CD4-positive, alpha-beta memory T cell (primary cell): ENCODE measurements around the gene MBTD1. TPM values are rescaled to one million over a fixed set of nuclear protein-coding genes. Genes with fewer than 3 reads are reported as not detected.
"Not testable (repeated sequence)": the region's sequence is repeated elsewhere in the genome, so short reads cannot be mapped to it uniquely, and the experiment has no call there.

ENCODE experiments used
- CTCF ChIA-PET: fragments of 350-600 bp; sonication (Branson Sonifier 250); formaldehyde crosslinking; loops from one replicate; lab custom pipeline; 2021; ENCODE audit warnings: inconsistent platforms; ENCODE audit not compliant: partially characterized antibody; lab: Charles Lee
- POLR2A ChIA-PET: fragments of 350-600 bp; sonication (Branson Sonifier 250); formaldehyde crosslinking; loops from one replicate; lab custom pipeline; 2021; ENCODE audit not compliant: partially characterized antibody; lab: Charles Lee
- DNase-seq, 5 donors: peaks; one replicate each; pipeline versions ENCODE4 v3.0.0 to v3.0.0-alpha.2; 2020 to 2022; ENCODE audit warnings: mixed read lengths in 1 of 5
- H3K27ac ChIP-seq: one replicate; pipeline ENCODE4 v1.7.0; 2013; ENCODE audit warnings: low read depth, low read length
- H3K27me3 ChIP-seq: 2 replicates; pipeline ENCODE4 v1.7.0; 2013; ENCODE audit warnings: mild to moderate bottlenecking, low read length, moderate library complexity; ENCODE audit not compliant: insufficient read depth
- H3K36me3 ChIP-seq: 2 replicates; pipeline ENCODE4 v1.7.0; 2013; ENCODE audit warnings: mild to moderate bottlenecking, low read length, moderate library complexity; ENCODE audit not compliant: insufficient read depth
- H3K4me1 ChIP-seq: 2 replicates; pipeline ENCODE4 v1.7.0; 2013; ENCODE audit warnings: mild to moderate bottlenecking, low read length, moderate library complexity; ENCODE audit not compliant: insufficient read depth
- H3K4me3 ChIP-seq, 2 donors: one replicate each; pipeline ENCODE4 v1.7.0; 2013; ENCODE audit warnings: low read length in 2 of 2, mild to moderate bottlenecking in 1 of 2
- H3K9me3 ChIP-seq, 2 donors: one replicate each; pipeline ENCODE4 v1.7.0; 2013; ENCODE audit warnings: low read length in 2 of 2, control low read depth in 1 of 2; ENCODE audit not compliant: control insufficient read depth in 1 of 2
- H3K27ac Mint-ChIP-seq, 7 donors: one replicate each; pipeline ENCODE4 v1.8.0; 2020 to 2021; ENCODE audit warnings: mixed read lengths in 7 of 7, mild to moderate bottlenecking in 6 of 7, inconsistent platforms in 3 of 7, moderate library complexity in 3 of 7
- H3K27me3 Mint-ChIP-seq, 2 donors: one replicate each; pipeline ENCODE4 v1.8.0; 2020 to 2021; ENCODE audit warnings: mixed read lengths in 2 of 2
- H3K36me3 Mint-ChIP-seq, 2 donors: one replicate each; pipeline ENCODE4 v1.8.0; 2020 to 2021; ENCODE audit warnings: mixed read lengths in 2 of 2, inconsistent platforms in 1 of 2, mild to moderate bottlenecking in 1 of 2
- H3K4me1 Mint-ChIP-seq, 4 donors: one replicate each; pipeline ENCODE4 v1.8.0; 2020 to 2021; ENCODE audit warnings: mixed read lengths in 4 of 4, mild to moderate bottlenecking in 1 of 4
- H3K4me3 Mint-ChIP-seq, 8 donors: one replicate each; pipeline ENCODE4 v1.8.0; 2020 to 2021; ENCODE audit warnings: mixed read lengths in 8 of 8, mild to moderate bottlenecking in 7 of 8, moderate library complexity in 6 of 8, inconsistent platforms in 3 of 8
- H3K9me3 Mint-ChIP-seq, 8 donors: one replicate each; pipeline ENCODE4 v1.8.0; 2020 to 2021; ENCODE audit warnings: mixed read lengths in 8 of 8, mild to moderate bottlenecking in 5 of 8, inconsistent platforms in 3 of 8, moderate library complexity in 1 of 8
- intact Hi-C: fragments of 100-400 bp; cut with micrococcal nuclease; formaldehyde crosslinking; loops from one replicate; pipeline ENCODE4 v1.15.1; 2023
- polyA plus RNA-seq, 2 donors: library from polyadenylated mRNA; unstranded; fragments of 300-500 nt; fragmentation: Illumina TruSeq; gene quantifications; one replicate each; pipeline ENCODE4 v1.2.3, GENCODE V29; 2021
- total RNA-seq, 2 experiments: library from RNA; stranded (reverse); gene quantifications; one replicate each; pipeline ENCODE4 v1.2.3, GENCODE V29; 2021

The MBTD1 gene
- total and polyA plus RNA-seq, 4 experiments from 2014 or later, result 3.6 to 30.0 (median 17.4) TPM

DNA sequence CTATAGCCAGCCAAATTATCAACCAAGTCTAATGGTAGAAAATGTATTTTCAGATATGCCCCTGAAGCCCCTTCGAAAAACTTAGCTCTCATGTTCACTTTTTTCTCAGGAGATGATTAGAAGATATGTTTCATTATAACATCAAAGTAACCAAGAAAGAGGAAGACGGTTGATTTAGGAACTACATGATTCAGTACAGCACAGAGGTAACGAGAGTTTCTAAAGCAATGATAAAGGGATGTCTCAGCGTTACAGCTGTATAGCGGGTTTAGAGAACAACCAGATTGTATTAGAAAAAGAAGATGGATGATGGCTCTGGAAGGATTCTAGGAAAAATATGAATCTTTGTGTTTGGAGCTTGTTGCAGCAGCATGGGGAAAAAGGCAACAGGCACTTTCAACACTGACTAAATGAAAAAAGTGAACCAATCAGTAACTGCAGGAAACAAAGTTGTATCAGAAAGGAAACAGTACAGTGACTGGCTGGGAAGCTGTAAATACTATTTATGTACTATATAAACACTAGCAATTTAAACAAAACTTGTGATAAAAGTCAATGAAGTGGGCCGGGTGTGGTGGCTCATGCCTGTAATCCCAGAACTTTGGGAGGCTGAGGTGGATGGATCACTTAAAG lies 21.5 kb downstream of the MBTD1 start:
- H3K4me3 ChIP-seq, result no peak overlapping the region
- no peaks in the 10 kb centered on the region for H3K27me3 ChIP-seq
- DNase-seq, result no peak
- ChIA-PET CTCF (no interaction called here), POLR2A (no interaction called here)
- intact Hi-C loops, result no loop called here
- Mint-ChIP-seq H3K27me3 (no peaks in the 10 kb centered on the region), H3K9me3 (no peaks in the 10 kb centered on the region), H3K36me3 (peaks cover 2 to 3% of the 10 kb centered on the region in 2 donors), H3K4me3 (peak overlapping the region; percentile 2 to 67 (median 50)), H3K4me1 (peaks cover 26 to 63% (median 47%) of the 10 kb centered on the region in 4 donors), H3K27ac (peak overlapping the region in 4 of 7 donors; percentile 10 to 74 (median 50))
- no peaks in the 10 kb centered on the region for H3K9me3 ChIP-seq
- no peaks in the 10 kb centered on the region for H3K36me3 ChIP-seq
- H3K27ac ChIP-seq, result no peak overlapping the region
- H3K4me1 ChIP-seq, result peaks cover 12% of the 10 kb centered on the region

- no peaks in the 10 kb centered on the region for H3K9me3 Mint-ChIP-seq
- H3K27me3 Mint-ChIP-seq, result no peaks in the 10 kb centered on the region
- H3K36me3 ChIP-seq, result no peaks in the 10 kb centered on the region
- no peak overlapping the region for H3K27ac Mint-ChIP-seq
- H3K4me3 Mint-ChIP-seq, result no peak overlapping the region
- peaks cover 26 to 57% (median 47%) of the 10 kb centered on the region in 4 donors for H3K4me1 Mint-ChIP-seq
- peaks cover 13% of the 10 kb centered on the region for H3K4me1 ChIP-seq
- no peaks in the 10 kb centered on the region for H3K9me3 ChIP-seq
- peaks cover 6 to 9% of the 10 kb centered on the region in 2 donors for H3K36me3 Mint-ChIP-seq
- no peak for DNase-seq
- H3K27ac ChIP-seq, result no peak overlapping the region
- ChIA-PET CTCF (no interaction called here), POLR2A (no interaction called here)
- no peaks in the 10 kb centered on the region for H3K27me3 ChIP-seq
- H3K4me3 ChIP-seq, result no peak overlapping the region
- intact Hi-C loops, result no loop called here
Measured at GRCh38 chr17:51234162-51234561, 25.7 kb downstream of the MBTD1 start.

DNA sequence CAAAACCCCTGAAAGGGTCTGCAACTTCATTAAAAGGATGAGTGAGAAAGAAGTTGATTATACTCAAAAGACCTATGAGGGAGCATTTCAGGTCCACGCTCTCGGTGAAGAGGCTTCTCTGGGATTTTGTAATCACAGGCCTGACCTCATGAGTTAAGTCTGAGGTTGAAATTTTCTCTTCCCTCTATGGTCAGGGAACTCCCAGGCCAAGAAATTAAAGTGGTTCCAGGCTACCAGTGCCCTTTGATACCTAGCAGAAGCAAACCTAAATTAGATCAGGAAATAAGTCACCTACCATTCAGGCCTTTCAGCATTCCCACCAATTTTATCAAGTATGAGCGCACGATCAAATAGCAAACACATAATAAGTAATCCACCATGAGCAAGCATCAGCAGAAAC lies 27.9 kb downstream of the MBTD1 start:
- intact Hi-C loops, result no loop called here
- Mint-ChIP-seq H3K27ac (peak overlapping the region in 2 of 7 donors; percentile 1 to 62), H3K4me1 (peaks cover 17 to 41% (median 35%) of the 10 kb centered on the region in 4 donors), H3K27me3 (no peaks in the 10 kb centered on the region), H3K4me3 (no peak overlapping the region), H3K36me3 (peaks cover 6% of the 10 kb centered on the region in 2 donors), H3K9me3 (no peaks in the 10 kb centered on the region)
- Histone ChIP-seq H3K9me3 (no peaks in the 10 kb centered on the region), H3K4me3 (no peak overlapping the region), H3K27me3 (no peaks in the 10 kb centered on the region), H3K27ac (no peak overlapping the region), H3K36me3 (no peaks in the 10 kb centered on the region), H3K4me1 (peaks cover 5% of the 10 kb centered on the region)
- POLR2A ChIA-PET, result no interaction called here
- CTCF ChIA-PET, result no interaction called here
- DNase-seq, result no peak

- Mint-ChIP-seq H3K4me3 (no peak overlapping the region), H3K27me3 (no peaks in the 10 kb centered on the region), H3K4me1 (peaks cover 17 to 37% (median 30%) of the 10 kb centered on the region in 4 donors), H3K27ac (peak overlapping the region in 2 of 7 donors; percentile 8 to 82), H3K9me3 (no peaks in the 10 kb centered on the region), H3K36me3 (peaks cover 6 to 7% of the 10 kb centered on the region in 2 donors)
- Histone ChIP-seq H3K27me3 (no peaks in the 10 kb centered on the region), H3K4me3 (no peak overlapping the region), H3K36me3 (no peaks in the 10 kb centered on the region), H3K4me1 (peaks cover 5% of the 10 kb centered on the region), H3K27ac (no peak overlapping the region), H3K9me3 (no peaks in the 10 kb centered on the region)
- ChIA-PET POLR2A (no interaction called here), CTCF (no interaction called here)
- intact Hi-C loops, result no loop called here
- no peak for DNase-seq
Measured at GRCh38 chr17:51230306-51230705, 29.5 kb downstream of the MBTD1 start.

GRCh38 chr17:51229889-51230288 lies 30.0 kb downstream of the MBTD1 start:
- peaks cover 19 to 40% (median 33%) of the 10 kb centered on the region in 4 donors for H3K4me1 Mint-ChIP-seq
- no peaks in the 10 kb centered on the region for H3K9me3 ChIP-seq

DNA sequence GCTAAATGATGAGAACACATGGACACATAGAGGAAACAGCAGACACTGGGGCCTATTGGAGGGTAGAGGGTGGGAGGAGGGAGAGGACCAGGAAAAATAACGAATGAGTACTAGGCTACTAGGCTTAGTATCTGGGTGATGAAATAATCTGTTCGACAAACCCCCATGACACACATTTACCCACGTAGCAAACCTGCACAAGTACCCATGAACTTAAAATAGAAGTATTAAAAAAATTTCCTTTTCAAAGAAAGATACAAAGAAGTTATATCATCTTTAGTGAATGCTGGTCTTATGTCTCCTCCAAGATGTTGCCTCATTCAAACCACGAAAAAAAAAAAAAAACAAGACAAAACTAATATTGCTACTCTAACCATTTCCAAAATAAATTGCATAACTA lies 31.7 kb downstream of the MBTD1 start:
- intact Hi-C loops, result no loop called here
- CTCF ChIA-PET, result no interaction called here

More at GRCh38 chr17:51229889-51230288, 30.0 kb downstream of the MBTD1 start:
- no peak overlapping the region for H3K4me3 ChIP-seq
- POLR2A ChIA-PET, result no interaction called here
- H3K27ac ChIP-seq, result no peak overlapping the region
- H3K4me3 Mint-ChIP-seq, result no peak overlapping the region
- CTCF ChIA-PET, result no interaction called here
- no peak overlapping the region for H3K27ac Mint-ChIP-seq
- H3K36me3 ChIP-seq, result no peaks in the 10 kb centered on the region
- no peaks in the 10 kb centered on the region for H3K27me3 Mint-ChIP-seq
- H3K9me3 Mint-ChIP-seq, result no peaks in the 10 kb centered on the region
- H3K4me1 ChIP-seq, result peaks cover 6% of the 10 kb centered on the region
- peaks cover 8 to 12% of the 10 kb centered on the region in 2 donors for H3K36me3 Mint-ChIP-seq
- intact Hi-C loops, result no loop called here
- H3K27me3 ChIP-seq, result no peaks in the 10 kb centered on the region
- DNase-seq, result no peak

GRCh38 chr17:51225523-51225922 lies 34.3 kb downstream of the MBTD1 start:
- H3K36me3 Mint-ChIP-seq, result peaks cover 24 to 39% of the 10 kb centered on the region in 2 donors
- H3K27me3 Mint-ChIP-seq, H3K9me3 ChIP-seq, H3K27me3 ChIP-seq, CTCF ChIA-PET, H3K4me1 ChIP-seq, H3K9me3 Mint-ChIP-seq, DNase-seq, POLR2A ChIA-PET, H3K27ac Mint-ChIP-seq, H3K4me3 ChIP-seq, H3K27ac ChIP-seq, intact Hi-C loops, H3K4me3 Mint-ChIP-seq: not testable (repeated sequence)
- H3K36me3 ChIP-seq, result peaks cover 15% of the 10 kb centered on the region
- peaks cover 18 to 31% (median 26%) of the 10 kb centered on the region in 4 donors for H3K4me1 Mint-ChIP-seq

More for the DNA sequence above, 31.7 kb downstream of the MBTD1 start:
- peaks cover 21 to 43% (median 36%) of the 10 kb centered on the region in 4 donors for H3K4me1 Mint-ChIP-seq
- DNase-seq, result no peak
- H3K27ac ChIP-seq, result no peak overlapping the region
- no peaks in the 10 kb centered on the region for H3K27me3 Mint-ChIP-seq
- no peaks in the 10 kb centered on the region for H3K27me3 ChIP-seq
- H3K9me3 ChIP-seq, result no peaks in the 10 kb centered on the region
- H3K27ac Mint-ChIP-seq, result peak overlapping the region in 1 of 7 donors; percentile 22
- H3K36me3 ChIP-seq, result no peaks in the 10 kb centered on the region
- no peak overlapping the region for H3K4me3 ChIP-seq
- H3K4me3 Mint-ChIP-seq, result no peak overlapping the region
- H3K4me1 ChIP-seq, result peaks cover 14% of the 10 kb centered on the region
- POLR2A ChIA-PET, result no interaction called here
- peaks cover 18 to 23% of the 10 kb centered on the region in 2 donors for H3K36me3 Mint-ChIP-seq
- no peaks in the 10 kb centered on the region for H3K9me3 Mint-ChIP-seq
